ENCODE data around the gene CYB561D2.

The CYB561D2 gene

GRCh38 chr3:50365842-50366220 lies 15.2 kb downstream of the CYB561D2 start:
- DNase-seq = no peak

DNA sequence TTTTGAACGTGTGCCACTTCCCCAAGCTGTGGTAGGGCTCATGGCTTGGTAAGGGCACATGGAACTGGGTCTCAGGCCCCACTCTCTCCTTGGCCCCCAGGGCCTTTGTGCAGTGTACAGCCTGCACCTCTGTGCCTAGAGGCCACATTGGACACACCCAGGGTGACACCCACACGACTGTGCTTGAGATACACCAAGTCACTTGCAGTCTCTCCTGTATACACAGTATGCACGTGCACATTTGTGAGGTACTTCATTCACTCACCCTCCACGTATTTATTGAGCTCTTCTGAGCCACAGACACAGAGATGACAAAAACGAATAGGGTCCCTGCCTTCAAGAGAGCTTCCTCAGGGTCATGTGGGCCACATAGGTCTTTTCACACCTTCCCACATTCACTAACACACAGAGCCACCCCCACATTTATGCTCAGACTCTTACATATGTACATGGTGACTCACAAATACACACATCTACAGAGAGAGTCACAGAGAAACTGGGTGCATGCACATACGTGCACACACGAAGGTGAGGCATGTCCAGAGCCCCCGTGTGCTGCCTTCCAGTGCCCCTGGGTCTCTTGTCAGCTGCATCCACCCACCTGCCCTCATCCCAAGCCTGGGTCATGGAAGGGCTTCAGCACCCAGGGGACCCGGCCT lies 18.5 kb downstream of the CYB561D2 start:
- DNase-seq = no peak

- peak in 1 of 3 experiments; percentile 6 for DNase-seq
These were observed 19.9 kb downstream of the CYB561D2 start for GRCh38 chr3:50370594-50370993.

DNA sequence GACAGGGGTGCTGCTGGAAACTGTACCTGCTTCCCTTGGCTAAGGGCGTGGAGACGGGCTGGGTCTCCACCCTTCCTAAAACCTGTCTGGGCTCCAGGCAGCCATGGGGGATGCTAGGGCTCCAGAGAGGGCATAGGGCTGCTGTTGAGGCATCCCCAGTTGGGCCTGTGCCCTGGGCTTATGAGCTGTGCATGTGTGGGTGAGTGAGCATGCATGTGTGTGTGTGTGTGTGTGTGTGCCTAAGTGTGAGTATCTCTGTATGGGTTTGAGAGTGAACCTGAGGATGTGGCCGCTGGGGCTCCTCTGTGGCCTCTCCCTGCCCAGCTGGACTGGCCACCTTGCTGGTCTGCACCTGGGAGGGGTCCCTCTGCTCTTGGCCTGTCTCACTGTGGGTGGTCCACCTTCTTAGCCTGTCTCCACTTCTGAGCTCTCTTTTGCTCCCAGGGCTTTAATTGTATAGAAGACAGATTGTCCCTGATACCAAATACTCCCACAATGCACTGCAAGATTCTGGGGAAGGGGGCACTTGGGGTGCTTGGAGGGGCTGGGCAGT lies 20.5 kb downstream of the CYB561D2 start:
- no peak for DNase-seq

DNA sequence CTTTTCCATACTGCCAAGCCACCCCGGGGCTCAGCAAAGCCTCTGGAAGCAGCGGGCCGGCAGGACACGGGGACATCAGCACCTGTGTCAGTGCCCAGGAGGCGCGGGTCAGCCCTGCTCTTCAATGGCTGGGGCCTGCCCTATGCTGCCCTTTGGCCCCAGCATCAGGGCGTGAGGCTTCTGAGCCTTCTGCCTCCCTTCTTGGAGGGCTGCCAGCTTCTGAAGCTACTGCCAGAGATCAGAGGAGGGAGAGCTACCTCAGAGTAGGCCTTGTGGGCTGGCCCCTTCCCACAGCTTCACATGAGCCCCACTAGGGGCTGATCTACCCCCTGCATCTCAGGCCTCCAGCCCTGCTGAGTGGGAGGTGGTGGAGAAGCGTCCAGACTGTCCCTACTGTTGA lies 21.7 kb downstream of the CYB561D2 start:
- DNase-seq = peak in 1 of 3 experiments; percentile 33

GRCh38 chr3:50373146-50374051 lies 22.7 kb downstream of the CYB561D2 start:
- DNase-seq = peak in 1 of 3 experiments; percentile 11

DNA sequence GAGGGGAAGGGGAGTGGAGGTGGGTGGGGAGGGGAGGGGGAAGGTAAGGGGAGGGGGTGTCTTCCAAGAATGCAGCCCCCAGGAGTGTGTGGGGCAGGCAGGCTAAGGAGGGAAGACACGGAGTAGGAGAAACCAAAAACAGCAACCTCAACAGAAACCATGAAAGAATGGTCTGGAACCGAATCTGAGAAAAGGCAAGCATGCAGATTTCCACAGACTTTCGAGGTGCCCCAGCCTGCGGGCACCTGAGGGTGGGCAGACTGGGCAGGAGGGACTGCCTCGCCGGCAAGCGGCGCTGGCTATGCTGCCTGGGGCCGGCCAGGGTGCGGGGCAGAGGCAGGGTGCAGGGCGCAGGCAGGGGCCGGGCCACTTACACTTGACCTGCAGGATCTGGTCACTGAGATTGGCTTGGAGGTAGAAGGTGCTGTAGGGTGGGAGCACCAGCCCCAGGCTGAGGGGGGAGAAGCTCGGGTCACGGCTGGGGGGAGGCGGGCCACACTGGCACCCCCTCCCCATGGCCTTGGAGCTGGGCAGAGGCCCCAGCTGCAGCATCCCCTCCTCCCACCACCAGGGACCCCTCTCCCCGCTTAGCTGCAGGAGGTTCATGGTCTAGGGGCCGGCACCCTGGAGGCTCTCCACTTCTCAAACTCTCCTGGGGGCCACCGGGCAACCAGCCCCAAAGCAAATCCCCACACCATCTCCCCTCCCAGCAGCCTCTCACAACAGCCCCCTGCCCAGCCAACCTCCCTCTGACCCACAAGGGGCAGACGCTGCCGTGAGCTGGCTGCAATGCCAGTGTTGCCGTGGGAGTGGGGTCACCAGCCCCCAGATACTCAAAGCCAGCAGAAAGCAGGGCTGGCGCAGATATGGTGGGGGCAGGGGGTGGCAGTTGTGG lies 23.9 kb downstream of the CYB561D2 start:
- no peak for DNase-seq

DNA sequence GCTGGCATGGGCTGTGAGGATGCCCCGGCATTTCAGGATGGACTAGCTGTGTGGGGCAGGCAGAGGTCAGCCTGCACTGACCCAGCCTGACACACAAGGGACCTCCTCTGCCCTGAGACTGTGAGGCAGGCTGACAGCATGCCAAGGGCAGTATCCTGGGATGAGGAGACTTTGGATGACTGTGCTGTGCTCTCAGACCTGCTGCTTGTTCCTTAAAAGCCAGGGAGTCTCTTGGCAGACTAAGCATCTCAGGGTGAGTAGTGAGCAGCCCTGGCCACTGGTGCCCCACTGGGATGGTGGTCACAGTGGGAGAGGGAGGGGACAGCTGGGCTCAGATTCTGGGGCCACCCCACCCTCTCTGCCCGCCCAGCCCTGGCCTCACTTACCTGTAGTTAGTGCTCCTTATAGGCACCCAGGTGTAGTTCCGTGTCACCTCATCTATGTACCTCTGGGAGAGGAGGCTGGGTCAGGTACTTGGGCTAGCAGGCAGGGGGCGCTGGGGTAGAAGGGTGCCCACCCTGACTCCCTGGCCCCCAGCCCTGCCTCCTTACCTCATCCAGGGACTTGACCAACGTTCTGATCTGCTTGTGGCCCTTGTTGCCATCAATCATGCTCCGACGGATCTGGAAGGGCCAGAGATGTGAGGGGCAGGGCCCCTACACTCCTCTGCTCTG lies 24.7 kb downstream of the CYB561D2 start:
- no peak for DNase-seq

DNA sequence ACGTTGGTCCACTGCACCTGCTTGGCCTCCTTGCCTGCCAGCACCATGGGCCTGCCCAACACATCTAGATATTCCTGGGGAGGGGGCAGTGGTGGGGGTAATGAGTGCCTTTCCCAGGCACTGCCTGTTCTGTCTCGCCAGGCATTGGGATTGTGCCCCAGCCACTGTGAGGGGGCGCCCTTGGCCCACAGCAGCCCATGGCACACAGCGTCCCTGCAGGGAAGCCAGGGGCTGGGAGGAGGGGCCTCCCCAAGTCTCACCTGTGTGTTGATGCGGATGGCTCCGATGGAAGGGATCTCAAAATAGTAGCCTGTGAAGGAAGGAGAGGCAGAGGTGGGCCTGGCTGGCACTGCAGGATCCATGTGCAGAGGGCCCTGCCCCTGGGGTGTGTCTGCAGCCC lies 27.4 kb downstream of the CYB561D2 start:
- no peak for DNase-seq

- peak in 1 of 3 experiments; percentile 18 for DNase-seq
These were observed 28.1 kb downstream of the CYB561D2 start for GRCh38 chr3:50378757-50379156.

DNA sequence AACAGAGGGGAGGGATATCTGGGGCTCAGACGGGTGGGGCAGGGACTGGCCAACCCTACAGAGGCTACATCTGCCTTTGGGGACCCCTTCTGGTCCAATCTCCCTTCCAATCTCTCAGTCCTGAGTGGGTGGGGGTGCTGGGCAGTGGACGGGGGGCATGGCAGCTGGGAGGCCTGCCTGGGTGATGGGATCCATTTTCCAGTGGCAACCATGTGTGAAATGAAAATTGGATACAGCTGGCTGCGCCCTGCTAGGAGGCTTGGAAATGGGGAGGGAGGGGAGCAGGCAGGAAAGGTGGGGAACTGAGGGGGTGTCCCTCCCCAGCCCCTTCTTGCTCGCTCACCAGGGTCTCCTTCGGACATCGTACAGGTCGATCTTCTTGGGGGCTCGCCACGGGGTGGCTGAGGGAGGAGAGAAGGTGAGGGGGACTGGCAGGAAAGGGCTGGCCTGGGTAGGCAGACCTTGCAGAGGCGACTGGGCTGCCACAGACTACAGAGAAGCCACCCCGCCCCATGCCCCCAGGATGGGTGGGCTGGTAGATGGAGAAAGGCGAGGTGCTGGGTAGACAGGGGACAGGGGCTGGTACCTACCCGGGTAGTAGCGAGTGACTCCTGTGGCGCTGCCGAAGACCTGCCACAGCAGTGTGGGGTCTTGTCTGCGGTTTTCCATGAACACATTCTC lies 29.9 kb downstream of the CYB561D2 start:
- no peak for DNase-seq

DNA sequence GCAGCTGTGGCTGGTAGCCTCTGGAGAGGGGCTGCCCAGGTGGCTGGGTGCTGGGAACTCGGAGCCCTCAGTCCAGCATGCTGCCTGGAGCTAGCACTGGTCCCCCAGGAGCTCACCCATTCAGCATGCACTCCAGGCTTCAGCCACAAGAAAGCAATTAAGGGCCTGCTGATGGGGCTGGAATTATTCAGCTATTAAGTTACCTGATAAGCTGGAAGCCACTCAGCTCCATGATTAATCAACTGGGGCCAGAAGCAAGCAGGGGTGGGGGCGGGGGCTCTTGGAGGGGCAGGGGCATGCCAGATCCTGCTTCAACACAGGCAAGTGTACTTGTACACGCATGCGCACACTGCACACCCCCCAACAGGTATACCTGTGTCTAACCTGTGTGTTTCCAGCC lies 30.7 kb downstream of the CYB561D2 start:
- peak; percentile 6 to 88 (median 62) for DNase-seq

DNA sequence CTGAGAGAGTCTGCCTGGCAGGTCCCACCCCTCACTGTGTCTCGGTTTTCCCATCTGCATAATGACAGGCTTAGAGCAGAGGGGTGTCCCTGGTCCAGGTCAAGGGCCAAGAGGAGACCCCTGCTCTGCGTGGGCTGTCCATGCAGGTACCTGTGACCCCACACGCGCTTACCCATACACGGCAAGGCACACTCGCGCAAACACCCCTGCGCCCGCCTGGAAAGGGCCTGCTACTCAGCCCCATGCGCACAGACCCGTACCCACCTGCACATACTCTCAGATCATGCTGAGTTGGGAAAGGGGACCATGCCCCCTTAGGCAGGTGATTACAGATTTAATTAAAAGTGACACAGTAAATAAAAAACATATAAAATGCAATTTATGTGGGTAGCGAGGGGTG lies 32.1 kb downstream of the CYB561D2 start:
- peak in 2 of 3 experiments; percentile 7 to 13 for DNase-seq

GRCh38 chr3:50383750-50384149 lies 33.1 kb downstream of the CYB561D2 start:
- no peak for DNase-seq

GRCh38 chr3:50385754-50386153 lies 35.1 kb downstream of the CYB561D2 start:
- no peak for DNase-seq

DNA sequence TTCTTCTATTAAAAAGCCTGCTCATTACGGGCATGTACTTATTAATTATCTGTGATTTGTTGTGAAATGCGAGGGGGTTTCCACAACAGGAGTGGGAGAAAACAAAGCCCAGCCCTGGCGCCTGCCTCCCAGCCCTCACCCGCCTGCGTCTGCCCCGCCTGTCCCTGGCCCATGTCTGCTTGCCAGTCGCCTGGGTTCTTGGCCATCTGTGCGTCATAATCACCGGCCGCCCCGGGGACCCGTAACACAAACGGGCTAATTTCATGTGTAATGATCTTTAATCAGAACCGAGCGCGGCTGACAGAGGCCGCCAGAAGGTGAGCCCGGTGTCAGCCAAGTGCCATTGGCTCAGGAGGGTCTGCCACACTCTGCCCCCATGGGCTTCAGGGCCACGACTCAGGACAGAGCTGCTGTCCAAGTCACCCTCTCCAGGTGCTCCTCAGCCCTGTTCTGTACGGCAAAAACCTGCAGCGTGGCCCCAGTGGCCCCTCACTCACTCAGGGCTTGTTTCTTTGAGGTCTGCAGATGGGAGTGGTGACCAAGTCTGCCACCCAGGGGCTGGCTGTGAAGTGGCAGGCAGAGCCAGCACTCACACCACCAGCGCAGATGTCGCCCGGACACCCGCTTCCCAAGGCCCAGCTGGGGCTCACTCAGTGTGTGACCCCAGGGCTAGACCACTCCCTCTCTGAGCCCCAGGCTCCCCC lies 37.5 kb downstream of the CYB561D2 start:
- DNase-seq = peak in 2 of 3 experiments; percentile 51 to 69

DNA sequence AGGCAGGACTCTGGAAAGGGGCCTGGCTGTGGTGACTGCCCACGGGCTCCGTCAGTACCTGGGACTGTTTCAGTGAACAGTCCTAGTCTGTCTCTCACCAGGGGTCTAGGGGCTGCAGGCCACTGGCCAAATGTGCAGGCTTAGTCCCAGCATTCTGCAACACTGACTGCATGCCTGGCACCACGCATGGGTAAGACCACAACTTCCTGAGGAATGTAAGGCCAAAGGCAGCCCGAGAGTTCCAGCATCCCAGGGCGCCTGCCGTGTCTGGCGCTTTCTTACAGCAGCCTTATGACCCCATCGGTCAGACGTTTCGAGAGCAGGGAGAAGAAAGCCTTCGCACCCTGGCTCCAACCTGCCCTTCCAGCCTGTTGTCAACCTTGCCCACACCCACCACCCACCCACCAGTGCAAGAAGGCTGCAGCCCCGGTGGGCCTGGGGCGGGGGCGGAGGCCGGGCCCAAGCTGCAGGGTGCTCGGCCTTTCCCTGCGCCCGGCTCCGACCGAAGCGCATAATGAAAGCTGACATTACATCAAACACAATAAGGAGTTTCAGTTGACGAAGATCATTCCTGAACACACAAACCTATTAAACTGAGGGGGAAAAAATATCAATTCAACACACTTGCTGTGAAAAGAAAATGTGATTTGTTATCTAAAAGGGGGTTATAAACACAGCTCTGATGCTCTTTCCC lies 38.2 kb downstream of the CYB561D2 start:
- no peak for DNase-seq

DNA sequence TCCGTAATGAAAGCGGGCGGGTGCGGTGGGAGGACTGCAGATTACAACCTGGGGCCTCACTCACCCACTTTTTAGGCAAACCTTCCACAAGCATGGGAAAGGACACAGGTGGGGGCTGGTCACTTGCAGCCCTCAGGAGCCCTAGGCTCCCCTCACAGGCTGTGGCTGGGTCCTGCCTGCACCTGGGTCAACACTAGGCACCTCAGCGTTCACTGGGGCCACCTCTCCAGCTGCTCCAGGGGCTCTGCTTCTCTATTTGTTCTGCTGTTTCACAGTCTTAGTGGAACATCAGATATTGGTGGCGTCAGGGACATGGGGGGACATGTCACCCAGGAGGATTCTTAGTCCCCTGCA lies 38.7 kb downstream of the CYB561D2 start:
- no peak for DNase-seq

- peak in 2 of 3 experiments; percentile 23 to 71 for DNase-seq
These were observed 40.0 kb downstream of the CYB561D2 start for GRCh38 chr3:50390508-50391224.
